ENCODE measurements around the gene TMEM26. TPM values are rescaled to one million over a fixed set of nuclear protein-coding genes. Genes with fewer than 3 reads are reported as not detected.

The TMEM26 gene
- total and polyA plus RNA-seq, 2 of the 8 experiments (the other 6 are each of a cell fraction or from before 2014, with no cell fraction given) = 1.6 to 2.8 TPM

DNA sequence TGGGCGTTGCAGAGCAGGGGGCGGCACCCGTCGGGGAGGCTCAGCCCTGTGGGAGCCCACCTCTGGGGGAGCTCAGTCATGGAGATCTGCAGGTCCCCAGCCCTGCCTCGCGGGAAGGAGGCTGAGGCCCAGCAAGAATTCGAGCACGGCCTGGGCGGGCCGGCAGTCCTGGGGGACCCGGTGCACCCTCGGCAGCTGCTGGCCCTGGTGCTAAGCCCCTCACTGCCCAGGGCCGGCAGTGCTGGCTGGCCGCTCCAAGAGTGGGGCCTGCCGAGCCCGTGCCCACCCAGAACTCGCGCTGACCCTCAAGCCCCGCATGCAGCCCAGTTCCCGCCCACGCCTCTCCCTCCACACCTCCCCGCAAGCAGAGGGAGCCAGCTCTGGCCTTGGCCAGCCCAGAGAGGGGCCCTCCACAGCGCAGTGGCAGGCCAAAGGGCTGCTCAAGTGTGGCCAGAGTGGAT, 76.2 kb downstream of the TMEM26 start:
- POLR2A ChIA-PET (ENCODE audit: partially characterized antibody) = no interaction called here
- WGBS, 2 experiments (ENCODE audit: extremely low coverage in 1 of 2, insufficient coverage in 1 of 2, insufficient read length in 1 of 2, insufficient replicate concordance in 2 of 2, low coverage in 1 of 2, low lambda C conversion rate in 2 of 2, missing lambda C conversion rate in 1 of 2) = 97% methylated on average over 23 of the region's 23 CpGs; no CpG with 5 or more reads in 1 of the 2 experiments
- TF ChIP-seq KDM5A (IDR thresholded peaks at IDR 0.05; ENCODE audit: low read length) = no peak
- no peak for TF ChIP-seq KDM4A (IDR thresholded peaks at IDR 0.05; ENCODE audit: low read depth, low read length, severe bottlenecking)
- no peak for TF ChIP-seq SP1 (IDR thresholded peaks at IDR 0.05; ENCODE audit: low read depth, low read length)
- no peak for TF ChIP-seq CHD1 (IDR thresholded peaks at IDR 0.05; ENCODE audit: low read depth, low read length)
- no peak for TF ChIP-seq ASH2L (IDR thresholded peaks at IDR 0.05; ENCODE audit: low read length)
- TF ChIP-seq, protein P1, sequence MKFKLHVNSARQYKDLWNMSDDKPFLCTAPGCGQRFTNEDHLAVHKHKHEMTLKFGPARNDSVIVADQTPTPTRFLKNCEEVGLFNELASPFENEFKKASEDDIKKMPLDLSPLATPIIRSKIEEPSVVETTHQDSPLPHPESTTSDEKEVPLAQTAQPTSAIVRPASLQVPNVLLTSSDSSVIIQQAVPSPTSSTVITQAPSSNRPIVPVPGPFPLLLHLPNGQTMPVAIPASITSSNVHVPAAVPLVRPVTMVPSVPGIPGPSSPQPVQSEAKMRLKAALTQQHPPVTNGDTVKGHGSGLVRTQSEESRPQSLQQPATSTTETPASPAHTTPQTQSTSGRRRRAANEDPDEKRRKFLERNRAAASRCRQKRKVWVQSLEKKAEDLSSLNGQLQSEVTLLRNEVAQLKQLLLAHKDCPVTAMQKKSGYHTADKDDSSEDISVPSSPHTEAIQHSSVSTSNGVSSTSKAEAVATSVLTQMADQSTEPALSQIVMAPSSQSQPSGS (IDR thresholded peaks at IDR 0.05; ENCODE audit: low read length) = no peak
- TF ChIP-seq POU5F1 (IDR thresholded peaks at IDR 0.05; ENCODE audit: low read depth, low read length) = no peak

More for the DNA sequence above, 76.2 kb downstream of the TMEM26 start:
- Histone ChIP-seq H3K18ac (ENCODE audit: extremely low read depth, low read length) (no peak overlapping the region), H4K91ac (replicated peaks; ENCODE audit: insufficient read length, low read length) (no peak overlapping the region), H4K20me1 (replicated peaks in 1 of 2; ENCODE audit: control insufficient read depth in 1 of 2, insufficient read depth in 2 of 2, low read length in 2 of 2) (no peaks in the 10 kb centered on the region), H3K23ac (ENCODE audit: insufficient read length) (no peak overlapping the region), H3K9me3 (ENCODE audit: insufficient read depth in 2 of 2, low read depth in 1 of 2, low read length in 1 of 2) (peaks cover 6 to 11% of the 10 kb centered on the region in 2 experiments; a peak in 1 of 4 replicates), H2BK20ac (ENCODE audit: low read length) (no peak overlapping the region), H3K27me3 (replicated peaks in 1 of 4; ENCODE audit: control insufficient read depth in 3 of 4, extremely low read depth in 1 of 4, insufficient read depth in 3 of 4, low read length in 3 of 4) (no peaks in the 10 kb centered on the region), H2AFZ (ENCODE audit: low read length) (no peak overlapping the region), H3K23me2 (ENCODE audit: low read depth, low read length) (no peaks in the 10 kb centered on the region), H4K8ac (ENCODE audit: extremely low read depth, insufficient read depth, low read length) (no peak overlapping the region; the same call in 1 of the 2 replicates), H3K4me3 (ENCODE audit: extremely low read depth in 1 of 4, insufficient read depth in 2 of 4, low read depth in 3 of 4, low read length in 4 of 4) (no peak overlapping the region), H3K9ac (replicated peaks in 1 of 4; ENCODE audit: extremely low read depth in 1 of 4, low read depth in 3 of 4, low read length in 3 of 4) (no peak overlapping the region), H4K5ac (ENCODE audit: insufficient read length, low read depth, low read length) (no peak overlapping the region), H3K27ac (ENCODE audit: low read depth, low read length) (no peak overlapping the region), H3K56ac (replicated peaks; ENCODE audit: insufficient read length, low read depth, low read length) (no peak overlapping the region), H3K14ac (ENCODE audit: insufficient read length) (no peak overlapping the region), H3K4me2 (ENCODE audit: insufficient read depth in 1 of 2, low read depth in 2 of 2, low read length in 2 of 2) (no peak overlapping the region), H3K36me3 (ENCODE audit: control insufficient read depth in 2 of 4, insufficient read depth in 4 of 4, low read length in 3 of 4) (no peaks in the 10 kb centered on the region), H2BK120ac (replicated peaks; ENCODE audit: low read depth, low read length) (no peak overlapping the region), H3K4ac (replicated peaks; ENCODE audit: insufficient read length, low read depth, low read length) (no peak overlapping the region), H2BK12ac (ENCODE audit: low read depth, low read length) (no peak overlapping the region), H3K79me2 (ENCODE audit: control insufficient read depth in 1 of 2, insufficient read depth in 2 of 2, low read length in 2 of 2) (no peaks in the 10 kb centered on the region), H2BK15ac (ENCODE audit: low read length) (no peak overlapping the region), H2AK5ac (ENCODE audit: low read depth, low read length) (no peak overlapping the region), H3K79me1 (ENCODE audit: low read depth, low read length) (no peaks in the 10 kb centered on the region), H3K4me1 (replicated peaks in 1 of 4; ENCODE audit: control insufficient read depth in 3 of 4, insufficient read depth in 4 of 4, low read length in 3 of 4) (no peaks in the 10 kb centered on the region), H2BK5ac (ENCODE audit: low read depth, low read length) (no peak overlapping the region)
- FAIRE-seq (no peak), DNase-seq (ENCODE audit: low read depth in 1 of 2, low spot score in 2 of 2) (no peak)
- CTCF ChIA-PET (ENCODE audit: partially characterized antibody) = no interaction called here
